CD14-positive monocyte (primary cell): ENCODE data around the gene EPN1. TPM values are rescaled to one million over a fixed set of nuclear protein-coding genes. Genes with fewer than 3 reads are reported as not detected.

Experiments
- DNase-seq, 3 donors: peaks; one replicate each; pipeline ENCODE4 v3.0.0-alpha.2; 2011 to 2022
- H2AFZ ChIP-seq: 2 replicates; pipeline ENCODE4 v1.6.0; 2012; ENCODE audit warnings: mild to moderate bottlenecking, low read depth, low read length, inconsistent platforms; ENCODE audit not compliant: insufficient read depth, poor library complexity, severe bottlenecking
- H3K27ac ChIP-seq, 2 donors: 1 replicate in 1 of 2; 2 replicates in 1 of 2; pipeline ENCODE4 v1.5.1; 2012 to 2013; ENCODE audit warnings: low read length in 2 of 2, control low read depth in 1 of 2, inconsistent platforms in 1 of 2, low read depth in 1 of 2, mild to moderate bottlenecking in 1 of 2
- H3K27me3 ChIP-seq, 2 donors: one replicate each; pipeline versions ENCODE4 v1.6.0 to v1.6.1; 2011 to 2013; ENCODE audit warnings: low read length in 2 of 2; ENCODE audit not compliant: control insufficient read depth in 2 of 2, insufficient read depth in 2 of 2
- H3K36me3 ChIP-seq, 2 donors: replicated peaks in 1 of 2; 1 replicate in 1 of 2; 2 replicates in 1 of 2; pipeline versions ENCODE4 v1.5.1 to v1.6.1; 2012 to 2013; ENCODE audit warnings: low read length in 2 of 2, control low read depth in 1 of 2, inconsistent platforms in 1 of 2, mild to moderate bottlenecking in 1 of 2; ENCODE audit not compliant: insufficient read depth in 2 of 2, control insufficient read depth in 1 of 2
- H3K4me1 ChIP-seq, 2 donors: 1 replicate in 1 of 2; 2 replicates in 1 of 2; pipeline versions ENCODE4 v1.5.1 to v1.6.1; 2012 to 2013; ENCODE audit warnings: low read length in 2 of 2, control low read depth in 1 of 2, inconsistent platforms in 1 of 2, mild to moderate bottlenecking in 1 of 2, moderate library complexity in 1 of 2; ENCODE audit not compliant: insufficient read depth in 2 of 2, control insufficient read depth in 1 of 2
- H3K4me2 ChIP-seq: replicated peaks from 2 replicates; pipeline ENCODE3; 2012; ENCODE audit warnings: low read length, moderate library complexity, mild to moderate bottlenecking; ENCODE audit not compliant: poor library complexity, severe bottlenecking; ENCODE audit errors: extremely low read depth
- H3K4me3 ChIP-seq, 3 experiments: fragments of 200-600 bp in 1 of 3; sonication (generic) in 1 of 3; replicated peaks in 1 of 3; 1 replicate in 2 of 3; 2 replicates in 1 of 3; pipeline ENCODE4 v1.5.1; 2011 to 2013; ENCODE audit warnings: low read length in 3 of 3, mild to moderate bottlenecking in 3 of 3, control low read depth in 2 of 3, low read depth in 2 of 3, inconsistent platforms in 1 of 3, moderate library complexity in 1 of 3
- H3K79me2 ChIP-seq: 2 replicates; pipeline ENCODE4 v1.6.0; 2012; ENCODE audit warnings: mild to moderate bottlenecking, control low read depth, inconsistent platforms, low read length, moderate library complexity; ENCODE audit not compliant: insufficient read depth
- H3K9ac ChIP-seq: 2 replicates; pipeline ENCODE4 v1.6.0; 2017; ENCODE audit warnings: low read length, mild to moderate bottlenecking; ENCODE audit not compliant: insufficient read depth, poor library complexity, severe bottlenecking
- H3K9me3 ChIP-seq, 2 donors: replicated peaks in 1 of 2; 1 replicate in 1 of 2; 2 replicates in 1 of 2; pipeline versions ENCODE4 v1.5.1 to v1.6.1; 2012 to 2013; ENCODE audit warnings: low read length in 2 of 2, control low read depth in 1 of 2; ENCODE audit not compliant: control insufficient read depth in 1 of 2, insufficient read depth in 1 of 2
- H4K20me1 ChIP-seq: 2 replicates; pipeline ENCODE4 v1.6.0; 2012; ENCODE audit warnings: mild to moderate bottlenecking, low read length, control low read depth, moderate library complexity; ENCODE audit not compliant: insufficient read depth
- H3K27ac Mint-ChIP-seq, 7 donors: one replicate each; pipeline ENCODE4 v1.8.0; 2020; ENCODE audit warnings: mild to moderate bottlenecking in 7 of 7, mixed read lengths in 7 of 7, moderate library complexity in 6 of 7, inconsistent platforms in 2 of 7
- H3K27me3 Mint-ChIP-seq, 3 donors: one replicate each; pipeline ENCODE4 v1.8.0; 2021 to 2022; ENCODE audit warnings: low read depth in 3 of 3, mild to moderate bottlenecking in 3 of 3, mixed read lengths in 3 of 3, moderate library complexity in 3 of 3, inconsistent platforms in 1 of 3
- H3K36me3 Mint-ChIP-seq, 2 donors: one replicate each; pipeline ENCODE4 v1.8.0; 2020; ENCODE audit warnings: mixed read lengths in 2 of 2, inconsistent platforms in 1 of 2, mild to moderate bottlenecking in 1 of 2
- H3K4me1 Mint-ChIP-seq: one replicate; pipeline ENCODE4 v1.8.0; 2020; ENCODE audit warnings: mild to moderate bottlenecking, mixed read lengths
- H3K4me3 Mint-ChIP-seq, 2 donors: one replicate each; pipeline ENCODE4 v1.8.0; 2020; ENCODE audit warnings: mild to moderate bottlenecking in 2 of 2, mixed read lengths in 2 of 2, moderate library complexity in 1 of 2
- H3K9me3 Mint-ChIP-seq, 7 donors: one replicate each; pipeline ENCODE4 v1.8.0; 2020 to 2022; ENCODE audit warnings: mixed read lengths in 7 of 7, mild to moderate bottlenecking in 6 of 7, moderate library complexity in 6 of 7, inconsistent platforms in 2 of 7
- WGBS: methylation state at CpG from one replicate; pipeline ENCODE4 v1.1.5; 2013; ENCODE audit warnings: missing lambda C conversion rate; ENCODE audit not compliant: insufficient coverage; 5-methylcytosine and 5-hydroxymethylcytosine counted together
- intact Hi-C, 2 donors: fragments of 100-400 bp; cut with micrococcal nuclease; formaldehyde crosslinking; loops; one replicate each; pipeline versions ENCODE4 v1.15.0 to v1.15.1; 2023
- polyA plus RNA-seq, 3 donors: library from polyadenylated mRNA; depleted of rRNA in 1 of 3; unstranded in 2 of 3; stranded (reverse) in 1 of 3; fragments of 300-500 nt in 2 of 3; fragments of >200 nt in 1 of 3; fragmentation: Illumina TruSeq in 2 of 3; gene quantifications; 1 replicate in 2 of 3; 2 replicates in 1 of 3; pipeline ENCODE4 v1.2.3, GENCODE V29; 2012 to 2021
- TF ChIP-seq, protein P1 (sequence below): fragments of 200-600 bp; IDR thresholded peaks from one replicate; pipeline ENCODE4 v1.8.0; 2022; ENCODE audit warnings: antibody characterized with exemption, mild to moderate bottlenecking

The EPN1 gene
- polyA plus RNA-seq, 3 donors = 18.7 to 75.2 (median 19.2) TPM

DNA sequence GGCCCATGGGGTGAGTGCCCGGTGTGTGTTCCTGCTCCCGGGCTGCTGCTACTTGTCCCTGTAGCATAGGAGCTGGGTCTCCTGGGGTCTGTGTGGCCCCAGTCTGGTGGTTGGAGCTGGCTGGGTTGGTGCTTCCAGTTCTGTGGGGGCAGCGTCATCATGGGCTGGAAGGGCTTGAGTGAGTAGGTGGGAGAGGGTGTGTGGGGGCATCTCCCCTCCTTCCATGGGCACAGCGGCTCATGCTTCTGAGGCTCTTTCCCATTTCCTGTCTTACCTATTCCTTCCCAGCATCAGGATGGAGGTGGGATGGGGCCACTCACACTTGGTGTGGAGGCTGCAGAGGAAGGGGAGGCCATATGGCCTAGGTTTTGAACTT, 8.0 kb upstream of the EPN1 start:
- Histone ChIP-seq H3K27ac (peak overlapping the region in 1 of 2 donors; percentile 20), H3K27me3 (no peaks in the 10 kb centered on the region), H3K79me2 (peaks cover 97% of the 10 kb centered on the region), H3K36me3 (peaks cover 83 to 94% of the 10 kb centered on the region in 2 donors), H3K4me2 (no peak overlapping the region), H3K4me3 (no peak overlapping the region), H2AFZ (no peak overlapping the region), H3K9ac (no peak overlapping the region), H4K20me1 (peaks cover 100% of the 10 kb centered on the region), H3K9me3 (no peaks in the 10 kb centered on the region), H3K4me1 (no peaks in the 10 kb centered on the region)
- Mint-ChIP-seq H3K27me3 (no peaks in the 10 kb centered on the region), H3K4me1 (peaks cover 6% of the 10 kb centered on the region), H3K4me3 (no peak overlapping the region), H3K36me3 (peaks cover 79 to 95% of the 10 kb centered on the region in 2 donors), H3K9me3 (peaks cover 0 to 2% (median 0%) of the 10 kb centered on the region in 7 donors), H3K27ac (peak overlapping the region in 3 of 7 donors; percentile 14 to 50 (median 15))
- DNase-seq = no peak
- intact Hi-C loops = no loop called here
- TF ChIP-seq, protein P1, sequence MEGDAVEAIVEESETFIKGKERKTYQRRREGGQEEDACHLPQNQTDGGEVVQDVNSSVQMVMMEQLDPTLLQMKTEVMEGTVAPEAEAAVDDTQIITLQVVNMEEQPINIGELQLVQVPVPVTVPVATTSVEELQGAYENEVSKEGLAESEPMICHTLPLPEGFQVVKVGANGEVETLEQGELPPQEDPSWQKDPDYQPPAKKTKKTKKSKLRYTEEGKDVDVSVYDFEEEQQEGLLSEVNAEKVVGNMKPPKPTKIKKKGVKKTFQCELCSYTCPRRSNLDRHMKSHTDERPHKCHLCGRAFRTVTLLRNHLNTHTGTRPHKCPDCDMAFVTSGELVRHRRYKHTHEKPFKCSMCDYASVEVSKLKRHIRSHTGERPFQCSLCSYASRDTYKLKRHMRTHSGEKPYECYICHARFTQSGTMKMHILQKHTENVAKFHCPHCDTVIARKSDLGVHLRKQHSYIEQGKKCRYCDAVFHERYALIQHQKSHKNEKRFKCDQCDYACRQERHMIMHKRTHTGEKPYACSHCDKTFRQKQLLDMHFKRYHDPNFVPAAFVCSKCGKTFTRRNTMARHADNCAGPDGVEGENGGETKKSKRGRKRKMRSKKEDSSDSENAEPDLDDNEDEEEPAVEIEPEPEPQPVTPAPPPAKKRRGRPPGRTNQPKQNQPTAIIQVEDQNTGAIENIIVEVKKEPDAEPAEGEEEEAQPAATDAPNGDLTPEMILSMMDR = no peak
- 89% methylated on average over 2 of the region's 4 CpGs for WGBS

DNA sequence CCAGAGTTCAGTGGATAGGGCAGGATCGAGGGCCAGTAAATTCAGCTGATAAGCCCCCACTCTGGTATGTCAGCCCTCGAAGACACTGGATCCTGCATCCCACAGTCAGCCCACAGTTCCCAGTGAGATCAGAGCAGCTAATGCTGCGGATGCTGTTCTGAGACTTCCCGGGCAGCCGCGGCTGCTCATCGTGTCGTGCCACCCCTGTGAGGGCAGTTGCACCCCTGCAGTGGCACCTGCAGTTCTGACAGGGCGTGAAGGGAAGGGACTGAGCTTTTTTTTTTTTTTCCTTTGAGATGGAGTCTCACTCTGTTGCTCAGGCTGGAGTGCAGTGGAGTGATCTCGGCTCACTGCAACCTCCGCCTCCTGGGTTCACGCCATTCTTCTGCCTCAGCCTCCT, 7.5 kb upstream of the EPN1 start:
- H3K9ac ChIP-seq = no peak overlapping the region
- H3K4me3 Mint-ChIP-seq = no peak overlapping the region
- WGBS = 94% methylated on average over 5 of the region's 12 CpGs
- no peak overlapping the region for H3K4me3 ChIP-seq
- no peaks in the 10 kb centered on the region for H3K27me3 Mint-ChIP-seq
- H3K36me3 Mint-ChIP-seq = peaks cover 80 to 94% of the 10 kb centered on the region in 2 donors
- intact Hi-C loops = no loop called here
- H2AFZ ChIP-seq = no peak overlapping the region
- no peaks in the 10 kb centered on the region for H3K27me3 ChIP-seq
- peak overlapping the region in 1 of 2 donors; percentile 20 for H3K27ac ChIP-seq
- H3K79me2 ChIP-seq = peaks cover 98% of the 10 kb centered on the region
- no peaks in the 10 kb centered on the region for H3K9me3 ChIP-seq
- no peak overlapping the region for H3K27ac Mint-ChIP-seq
- no peaks in the 10 kb centered on the region for H3K4me1 ChIP-seq
- H3K36me3 ChIP-seq = peaks cover 82 to 94% of the 10 kb centered on the region in 2 donors
- DNase-seq = no peak
- TF ChIP-seq, protein P1 = no peak
- no peak overlapping the region for H3K4me2 ChIP-seq
- peaks cover 6% of the 10 kb centered on the region for H3K4me1 Mint-ChIP-seq
- peaks cover 100% of the 10 kb centered on the region for H4K20me1 ChIP-seq
- H3K9me3 Mint-ChIP-seq = peaks cover 0 to 2% (median 0%) of the 10 kb centered on the region in 7 donors
